Measurements from ENCODE around the gene TDP2.

TDP2 gene

DNA sequence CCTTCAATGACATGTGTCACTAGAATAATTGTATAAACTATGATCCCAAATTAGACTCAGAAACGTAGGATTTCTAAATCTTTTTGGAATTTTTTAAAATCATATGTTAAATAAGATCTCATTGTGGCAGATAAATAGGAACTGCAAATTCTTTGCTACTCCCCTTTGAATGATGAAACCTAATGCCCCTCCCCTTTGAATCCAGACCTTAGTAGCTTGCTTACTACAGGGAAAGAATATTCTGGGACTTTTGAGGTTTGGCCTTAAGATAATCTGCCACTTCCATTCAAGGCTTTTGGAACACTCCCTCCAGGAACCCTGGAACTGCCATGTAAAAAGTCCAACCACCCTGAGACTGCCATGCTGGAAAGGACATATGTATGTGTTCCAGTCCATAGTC, 7.1 kb downstream of the TDP2 start:
- TF ChIP-seq, protein P1, sequence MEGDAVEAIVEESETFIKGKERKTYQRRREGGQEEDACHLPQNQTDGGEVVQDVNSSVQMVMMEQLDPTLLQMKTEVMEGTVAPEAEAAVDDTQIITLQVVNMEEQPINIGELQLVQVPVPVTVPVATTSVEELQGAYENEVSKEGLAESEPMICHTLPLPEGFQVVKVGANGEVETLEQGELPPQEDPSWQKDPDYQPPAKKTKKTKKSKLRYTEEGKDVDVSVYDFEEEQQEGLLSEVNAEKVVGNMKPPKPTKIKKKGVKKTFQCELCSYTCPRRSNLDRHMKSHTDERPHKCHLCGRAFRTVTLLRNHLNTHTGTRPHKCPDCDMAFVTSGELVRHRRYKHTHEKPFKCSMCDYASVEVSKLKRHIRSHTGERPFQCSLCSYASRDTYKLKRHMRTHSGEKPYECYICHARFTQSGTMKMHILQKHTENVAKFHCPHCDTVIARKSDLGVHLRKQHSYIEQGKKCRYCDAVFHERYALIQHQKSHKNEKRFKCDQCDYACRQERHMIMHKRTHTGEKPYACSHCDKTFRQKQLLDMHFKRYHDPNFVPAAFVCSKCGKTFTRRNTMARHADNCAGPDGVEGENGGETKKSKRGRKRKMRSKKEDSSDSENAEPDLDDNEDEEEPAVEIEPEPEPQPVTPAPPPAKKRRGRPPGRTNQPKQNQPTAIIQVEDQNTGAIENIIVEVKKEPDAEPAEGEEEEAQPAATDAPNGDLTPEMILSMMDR (IDR thresholded peaks at IDR 0.05; ENCODE audit: low read length, missing control alignments) = no peak
- H3K4me3 ChIP-seq (replicated peaks; ENCODE audit: low read depth, low read length) = no peak overlapping the region
- peak; percentile 13 for DNase-seq (ENCODE audit: low read depth)

DNA sequence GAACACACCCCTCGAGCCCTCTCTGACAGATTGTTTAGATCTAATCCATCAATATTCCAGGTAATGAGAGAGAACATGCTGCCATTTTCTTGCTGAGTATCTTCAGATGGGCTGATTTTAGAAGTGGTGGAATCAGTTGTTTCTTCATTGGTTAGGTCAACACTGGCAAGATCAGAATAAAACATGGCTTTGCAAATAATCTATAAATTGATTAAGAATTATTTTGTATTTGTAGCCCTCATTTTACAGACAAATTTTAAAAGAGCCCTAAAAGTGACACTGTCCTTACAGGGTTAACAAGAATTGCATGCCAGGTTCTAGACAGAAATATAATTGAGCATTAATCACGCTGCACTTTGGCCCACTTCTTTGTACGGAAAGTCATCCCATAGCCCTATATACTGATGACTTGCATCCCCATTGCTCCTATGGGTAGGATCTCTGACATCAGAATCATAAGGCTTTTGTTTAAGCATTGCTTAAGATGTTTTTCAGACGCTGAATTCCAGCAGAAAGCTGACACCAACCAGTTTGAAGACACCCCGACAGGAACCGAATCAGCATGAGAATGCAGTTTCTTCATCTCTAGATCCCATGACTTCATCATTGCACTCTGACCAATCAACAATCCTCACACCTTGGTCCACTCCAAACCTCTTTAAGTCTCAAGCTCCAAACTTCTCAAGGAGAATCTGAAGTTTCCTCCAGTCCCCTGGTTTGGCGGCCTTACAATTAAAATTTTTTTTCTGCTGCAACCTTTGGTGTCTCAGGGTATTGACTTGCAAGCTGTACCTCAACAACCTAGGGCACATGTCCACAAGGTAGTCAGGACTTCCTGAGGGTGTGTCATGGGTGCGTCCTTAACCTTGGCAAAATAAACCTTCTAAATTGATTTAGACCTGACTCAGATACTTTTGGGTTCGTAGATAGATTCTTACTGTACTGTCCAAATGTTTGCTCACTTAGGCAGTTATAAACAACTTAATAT, 7.8 kb downstream of the TDP2 start:
- DNase-seq (ENCODE audit: low read depth) = peak; percentile 79
- TF ChIP-seq, protein P1 (IDR thresholded peaks at IDR 0.05; ENCODE audit: low read length, missing control alignments) = no peak
- H3K4me3 ChIP-seq (replicated peaks; ENCODE audit: low read depth, low read length) = no peak overlapping the region

DNA sequence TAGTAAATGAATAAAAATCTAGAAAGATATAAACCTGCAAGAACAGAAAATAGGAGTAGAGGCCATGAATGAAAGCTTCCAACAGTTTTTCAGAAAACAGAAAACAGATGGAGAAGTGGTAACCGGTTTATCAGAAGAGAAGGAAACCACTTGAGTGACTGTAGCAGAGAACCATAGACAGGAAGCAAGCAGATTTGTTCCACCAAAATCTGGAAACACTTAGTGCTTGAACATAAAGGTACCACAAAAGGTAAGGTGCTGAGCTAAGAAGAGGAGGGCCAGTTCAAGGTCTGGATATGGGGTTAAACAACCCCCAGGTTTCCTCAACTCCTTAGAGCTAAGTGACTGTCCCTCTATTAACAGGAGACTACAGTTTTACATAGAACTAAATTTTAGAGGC, 11.5 kb downstream of the TDP2 start:
- TF ChIP-seq, protein P1 (IDR thresholded peaks at IDR 0.05; ENCODE audit: low read length, missing control alignments) = no peak
- H3K4me3 ChIP-seq (replicated peaks; ENCODE audit: low read depth, low read length) = no peak overlapping the region
- no peak for DNase-seq (ENCODE audit: low read depth)

DNA sequence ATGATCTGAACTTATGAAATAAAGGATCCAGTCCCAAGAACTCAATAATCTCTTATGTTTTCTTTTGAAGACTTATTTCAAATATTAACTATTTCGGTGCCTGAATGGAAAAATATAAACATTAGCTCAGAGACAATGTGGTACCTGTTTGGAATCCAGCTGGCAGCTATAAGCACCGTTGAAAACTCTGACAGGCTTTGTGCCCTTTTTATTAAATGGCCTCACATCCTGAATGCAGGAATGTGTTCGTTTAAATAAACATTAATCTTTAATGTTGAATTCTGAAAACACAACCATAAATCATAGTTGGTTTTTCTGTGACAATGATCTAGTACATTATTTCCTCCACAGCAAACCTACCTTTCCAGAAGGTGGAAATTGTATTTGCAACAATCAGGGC, 16.3 kb downstream of the TDP2 start:
- no peak for DNase-seq (ENCODE audit: low read depth)
- TF ChIP-seq, protein P1 (IDR thresholded peaks at IDR 0.05; ENCODE audit: low read length, missing control alignments) = no peak
- H3K4me3 ChIP-seq (replicated peaks; ENCODE audit: low read depth, low read length) = no peak overlapping the region

DNA sequence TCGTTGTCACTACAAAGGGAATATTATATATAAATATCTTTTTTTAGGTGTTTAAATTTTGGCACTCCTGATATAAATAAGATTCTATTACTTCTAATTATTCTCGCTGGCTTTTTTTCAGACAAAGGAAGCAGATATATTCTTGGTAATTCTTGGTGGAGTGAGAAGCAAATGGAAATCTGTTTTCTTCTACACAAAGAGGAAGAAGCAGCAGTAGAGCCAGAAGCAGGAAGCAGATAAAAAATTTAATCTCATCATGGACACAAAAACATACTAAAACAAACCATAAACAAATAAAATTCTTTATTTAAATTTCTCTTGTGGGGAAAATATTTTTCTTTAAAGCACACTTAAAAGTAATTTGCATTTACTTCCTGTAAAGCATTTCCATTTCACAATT, 17.0 kb downstream of the TDP2 start:
- no peak for DNase-seq (ENCODE audit: low read depth)
- TF ChIP-seq, protein P1 (IDR thresholded peaks at IDR 0.05; ENCODE audit: low read length, missing control alignments) = no peak
- H3K4me3 ChIP-seq (replicated peaks; ENCODE audit: low read depth, low read length) = no peak overlapping the region

DNA sequence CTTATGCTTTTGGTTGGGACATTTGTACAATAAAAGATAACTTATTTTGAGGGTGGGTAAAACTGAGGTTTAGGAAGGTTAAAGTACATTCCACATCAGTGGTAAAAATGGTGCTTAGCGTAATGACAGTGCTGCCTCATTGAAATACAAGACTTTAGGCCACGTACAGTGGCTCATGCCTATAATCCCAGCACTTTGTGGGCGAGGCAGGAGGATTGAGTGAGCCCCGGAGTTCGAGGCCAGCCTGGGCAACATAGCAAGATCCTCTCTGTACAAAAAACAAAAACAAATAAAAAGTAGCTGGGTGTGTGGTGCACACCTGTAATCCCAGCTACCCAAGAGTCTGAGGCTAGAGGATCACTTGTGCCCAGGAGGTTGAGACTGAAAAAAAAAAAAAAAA, 18.4 kb downstream of the TDP2 start:
- DNase-seq (ENCODE audit: low read depth) = no peak
- TF ChIP-seq, protein P1 (IDR thresholded peaks at IDR 0.05; ENCODE audit: low read length, missing control alignments) = no peak
- H3K4me3 ChIP-seq (replicated peaks; ENCODE audit: low read depth, low read length) = no peak overlapping the region
